Measurements from ENCODE around the gene LEP. TPM values are rescaled to one million over a fixed set of nuclear protein-coding genes. Genes with fewer than 3 reads are reported as not detected.
A peak's percentile ranks its signal among the peaks of the same experiment; 100 is the strongest.

LEP gene
- total RNA-seq, 1 donor from 2014 or later: not detected

- TF ChIP-seq, protein P1, sequence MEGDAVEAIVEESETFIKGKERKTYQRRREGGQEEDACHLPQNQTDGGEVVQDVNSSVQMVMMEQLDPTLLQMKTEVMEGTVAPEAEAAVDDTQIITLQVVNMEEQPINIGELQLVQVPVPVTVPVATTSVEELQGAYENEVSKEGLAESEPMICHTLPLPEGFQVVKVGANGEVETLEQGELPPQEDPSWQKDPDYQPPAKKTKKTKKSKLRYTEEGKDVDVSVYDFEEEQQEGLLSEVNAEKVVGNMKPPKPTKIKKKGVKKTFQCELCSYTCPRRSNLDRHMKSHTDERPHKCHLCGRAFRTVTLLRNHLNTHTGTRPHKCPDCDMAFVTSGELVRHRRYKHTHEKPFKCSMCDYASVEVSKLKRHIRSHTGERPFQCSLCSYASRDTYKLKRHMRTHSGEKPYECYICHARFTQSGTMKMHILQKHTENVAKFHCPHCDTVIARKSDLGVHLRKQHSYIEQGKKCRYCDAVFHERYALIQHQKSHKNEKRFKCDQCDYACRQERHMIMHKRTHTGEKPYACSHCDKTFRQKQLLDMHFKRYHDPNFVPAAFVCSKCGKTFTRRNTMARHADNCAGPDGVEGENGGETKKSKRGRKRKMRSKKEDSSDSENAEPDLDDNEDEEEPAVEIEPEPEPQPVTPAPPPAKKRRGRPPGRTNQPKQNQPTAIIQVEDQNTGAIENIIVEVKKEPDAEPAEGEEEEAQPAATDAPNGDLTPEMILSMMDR (IDR thresholded peaks at IDR 0.05): no peak
- no peak for TF ChIP-seq EZH2 (IDR thresholded peaks at IDR 0.05)
- no peak for TF ChIP-seq EZH2phosphoT487 (IDR thresholded peaks at IDR 0.05)
- H3K4me1 Mint-ChIP-seq: peaks cover 18% of the 10 kb centered on the region
- H3K27me3 Mint-ChIP-seq (ENCODE audit: insufficient read depth, low read depth): peaks cover 5% of the 10 kb centered on the region
- peak overlapping the region; percentile 35 for H3K4me2 ChIP-seq
- no peaks in the 10 kb centered on the region for H3K9me3 Mint-ChIP-seq
- peaks cover 17% of the 10 kb centered on the region for H3K4me1 ChIP-seq
- no peaks in the 10 kb centered on the region for H3K36me3 ChIP-seq
- no peak overlapping the region for H3K27ac ChIP-seq
- peaks cover 14% of the 10 kb centered on the region for H3F3A ChIP-seq (ENCODE audit: low read depth)
- no peak overlapping the region for H2AFZ ChIP-seq (replicated peaks)
- no peaks in the 10 kb centered on the region for H3K9me3 ChIP-seq (ENCODE audit: low read depth)
- H4K20me1 ChIP-seq (ENCODE audit: low read depth): peaks cover 5% of the 10 kb centered on the region
- H3K27me3 ChIP-seq: peaks cover 31% of the 10 kb centered on the region
- H3K4me3 Mint-ChIP-seq: no peak overlapping the region
- no peak overlapping the region for H3K4me3 ChIP-seq
- H3K27ac Mint-ChIP-seq: peak overlapping the region; percentile 12
- no peak overlapping the region for H3K9ac ChIP-seq
- H3K79me2 ChIP-seq (ENCODE audit: low read depth): no peaks in the 10 kb centered on the region
- H3K36me3 Mint-ChIP-seq: no peaks in the 10 kb centered on the region
- no peak for DNase-seq (ENCODE audit: low spot score)
Measured at GRCh38 chr7:128210590-128211570, 30.2 kb upstream of the LEP start.

DNA sequence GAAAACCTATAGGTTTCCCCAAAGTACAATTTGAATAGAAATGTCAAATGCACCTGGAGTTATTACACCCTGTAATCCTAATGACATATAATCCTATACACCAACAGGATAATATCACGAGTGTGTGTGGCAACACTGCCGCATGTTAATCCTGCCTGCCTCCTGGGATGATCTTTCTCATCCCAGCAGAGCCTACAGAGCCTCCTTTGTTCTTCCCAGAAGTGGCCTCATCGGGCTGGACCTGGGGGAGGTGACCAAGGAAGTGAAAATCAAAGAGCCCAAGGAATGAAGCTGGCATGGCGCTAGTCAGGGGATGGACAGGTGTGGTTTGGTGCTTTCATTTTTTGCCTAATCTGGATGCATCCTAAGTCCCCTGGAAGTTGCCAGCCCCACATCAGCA is 29.5 kb upstream of the LEP start:
- Histone ChIP-seq H2AFZ (replicated peaks) (no peak overlapping the region), H3K27ac (no peak overlapping the region)

GRCh38 chr7:128214463-128214862 is 26.6 kb upstream of the LEP start:
- Histone ChIP-seq H3K79me2 (ENCODE audit: low read depth) (no peaks in the 10 kb centered on the region), H3K4me3 (no peak overlapping the region), H4K20me1 (ENCODE audit: low read depth) (peaks cover 5% of the 10 kb centered on the region), H3F3A (ENCODE audit: low read depth) (peaks cover 9% of the 10 kb centered on the region), H3K9me3 (ENCODE audit: low read depth) (no peaks in the 10 kb centered on the region), H3K27me3 (peaks cover 21% of the 10 kb centered on the region), H3K27ac (no peak overlapping the region), H3K9ac (no peak overlapping the region), H3K36me3 (no peaks in the 10 kb centered on the region), H2AFZ (replicated peaks) (no peak overlapping the region), H3K4me2 (no peak overlapping the region), H3K4me1 (peaks cover 17% of the 10 kb centered on the region)
- Mint-ChIP-seq H3K4me3 (no peak overlapping the region), H3K4me1 (peaks cover 18% of the 10 kb centered on the region), H3K9me3 (no peaks in the 10 kb centered on the region), H3K36me3 (no peaks in the 10 kb centered on the region), H3K27me3 (ENCODE audit: insufficient read depth, low read depth) (peaks cover 8% of the 10 kb centered on the region), H3K27ac (no peak overlapping the region)
- no peak for DNase-seq (ENCODE audit: low spot score)
- TF ChIP-seq, protein P1 (IDR thresholded peaks at IDR 0.05): no peak
- TF ChIP-seq EZH2phosphoT487 (IDR thresholded peaks at IDR 0.05): no peak
- TF ChIP-seq EZH2 (IDR thresholded peaks at IDR 0.05): no peak

More for the DNA sequence above, 29.5 kb upstream of the LEP start:
- Mint-ChIP-seq H3K9me3 (no peaks in the 10 kb centered on the region), H3K36me3 (no peaks in the 10 kb centered on the region), H3K4me3 (no peak overlapping the region), H3K27me3 (ENCODE audit: insufficient read depth, low read depth) (peaks cover 5% of the 10 kb centered on the region), H3K27ac (no peak overlapping the region), H3K4me1 (peaks cover 18% of the 10 kb centered on the region)
- Histone ChIP-seq H3K9me3 (ENCODE audit: low read depth) (no peaks in the 10 kb centered on the region), H3F3A (ENCODE audit: low read depth) (peaks cover 14% of the 10 kb centered on the region), H3K79me2 (ENCODE audit: low read depth) (no peaks in the 10 kb centered on the region), H3K4me1 (peaks cover 17% of the 10 kb centered on the region), H3K4me2 (peak overlapping the region; percentile 35), H3K36me3 (no peaks in the 10 kb centered on the region), H3K9ac (no peak overlapping the region), H3K4me3 (no peak overlapping the region), H4K20me1 (ENCODE audit: low read depth) (peaks cover 5% of the 10 kb centered on the region), H3K27me3 (peaks cover 27% of the 10 kb centered on the region)
- no peak for TF ChIP-seq EZH2phosphoT487 (IDR thresholded peaks at IDR 0.05)
- TF ChIP-seq EZH2 (IDR thresholded peaks at IDR 0.05): no peak
- TF ChIP-seq, protein P1 (IDR thresholded peaks at IDR 0.05): no peak
- peak; percentile 53 for DNase-seq (ENCODE audit: low spot score)

Data from neural progenitor cell (in vitro differentiated cells).